DND-41 (cell line): ENCODE data around the gene GABRG3.

ENCODE experiments used
- CTCF ChIP-seq: IDR thresholded peaks from 2 replicates; pipeline ENCODE4 v1.5.1; 2012; ENCODE audit warnings: borderline replicate concordance, low read length, moderate library complexity, mild to moderate bottlenecking; ENCODE audit not compliant: poor library complexity, severe bottlenecking; ENCODE audit errors: extremely low read depth
- EZH2 ChIP-seq: IDR thresholded peaks from 3 replicates; pipeline ENCODE4 v1.6.1; 2012; ENCODE audit warnings: borderline replicate concordance, low read depth, mild to moderate bottlenecking, moderate library complexity, low read length, inconsistent platforms; ENCODE audit not compliant: severe bottlenecking

- TF ChIP-seq CTCF, result no peak
- TF ChIP-seq EZH2, result no peak
Measured at GRCh38 chr15:27249760-27250109, 278.8 kb downstream of the GABRG3 start.
